ENCODE results near the gene DDX24. TPM values are rescaled to one million over a fixed set of nuclear protein-coding genes. Genes with fewer than 3 reads are reported as not detected.

Gene DDX24
- total RNA-seq, 6 experiments from 2014 or later = 167 to 191 (median 187) TPM

DNA sequence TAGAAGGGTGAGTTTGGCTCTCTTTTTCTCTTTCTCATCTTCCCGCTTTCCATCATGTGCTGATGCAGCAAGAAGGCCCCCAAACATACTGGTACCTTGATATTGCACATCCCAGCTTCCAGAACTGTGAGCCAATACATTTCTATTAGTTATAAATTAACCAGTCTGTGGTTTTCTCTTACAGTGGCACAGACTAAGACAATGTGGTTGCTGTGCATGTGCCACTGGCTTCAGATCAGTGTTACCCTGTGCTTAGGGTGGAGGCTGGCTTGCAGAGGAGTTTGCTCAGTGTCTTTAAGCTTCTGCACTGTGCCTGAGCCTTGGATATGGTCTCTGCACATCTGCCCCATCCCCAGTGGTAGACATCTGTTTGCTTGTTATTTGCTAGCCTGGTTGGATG is 42.9 kb upstream of the DDX24 start:
- no peak for TF ChIP-seq CTCF (IDR thresholded peaks at IDR 0.05)
- Mint-ChIP-seq H3K27ac (no peak overlapping the region), H3K27me3 (ENCODE audit: insufficient read depth) (no peaks in the 10 kb centered on the region; the same call in 1 of the 2 replicates), H3K4me3 (no peak overlapping the region), H3K4me1 (ENCODE audit: low read depth) (peaks cover 26% of the 10 kb centered on the region), H3K9me3 (peaks cover 9% of the 10 kb centered on the region), H3K36me3 (ENCODE audit: low read depth) (peaks cover 20% of the 10 kb centered on the region)
- DNase-seq = no peak

GRCh38 chr14:94123296-94123695 is 42.3 kb upstream of the DDX24 start:
- peaks cover 20% of the 10 kb centered on the region for H3K4me1 Mint-ChIP-seq (ENCODE audit: low read depth)
- no peak overlapping the region for H3K4me3 Mint-ChIP-seq
- H3K36me3 Mint-ChIP-seq (ENCODE audit: low read depth) = peaks cover 20% of the 10 kb centered on the region
- peaks cover 2% of the 10 kb centered on the region for H3K27me3 Mint-ChIP-seq (ENCODE audit: insufficient read depth)
- H3K9me3 Mint-ChIP-seq = peaks cover 9% of the 10 kb centered on the region
- no peak overlapping the region for H3K27ac Mint-ChIP-seq
- no peak for TF ChIP-seq CTCF (IDR thresholded peaks at IDR 0.05)
- no peak for DNase-seq

DNA sequence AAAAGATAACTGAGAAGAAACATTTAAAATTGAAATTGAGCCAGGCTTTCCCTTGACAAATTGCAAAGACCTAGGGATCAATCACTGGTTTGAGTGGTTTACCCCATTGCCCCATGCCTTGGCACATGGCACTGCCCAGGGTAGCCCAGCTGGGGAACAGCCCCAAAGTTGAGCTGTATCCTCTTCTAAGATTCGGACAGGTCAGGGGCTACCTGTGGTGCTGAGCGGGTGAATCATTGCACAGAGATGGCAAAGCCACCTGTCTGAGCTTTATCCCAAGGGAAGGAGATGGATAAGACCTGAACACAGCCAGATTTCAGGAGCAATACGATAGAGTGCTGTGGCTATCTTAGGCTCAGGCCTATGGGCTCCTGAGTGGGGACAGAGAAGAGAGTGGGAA is 41.4 kb upstream of the DDX24 start:
- Mint-ChIP-seq H3K4me1 (ENCODE audit: low read depth) (peaks cover 20% of the 10 kb centered on the region), H3K27ac (no peak overlapping the region), H3K9me3 (peaks cover 9% of the 10 kb centered on the region), H3K36me3 (ENCODE audit: low read depth) (peaks cover 20% of the 10 kb centered on the region), H3K27me3 (ENCODE audit: insufficient read depth) (peaks cover 2% of the 10 kb centered on the region), H3K4me3 (no peak overlapping the region)
- DNase-seq = no peak
- TF ChIP-seq CTCF (IDR thresholded peaks at IDR 0.05) = no peak

GRCh38 chr14:94121485-94121884 is 40.5 kb upstream of the DDX24 start:
- H3K4me3 Mint-ChIP-seq = no peak overlapping the region
- peaks cover 10% of the 10 kb centered on the region; the same call in 1 of the 2 replicates for H3K36me3 Mint-ChIP-seq (ENCODE audit: low read depth)
- DNase-seq = no peak
- peaks cover 9% of the 10 kb centered on the region for H3K9me3 Mint-ChIP-seq
- H3K4me1 Mint-ChIP-seq (ENCODE audit: low read depth) = peaks cover 20% of the 10 kb centered on the region
- peak overlapping the region; percentile 85 for H3K27ac Mint-ChIP-seq
- peaks cover 2% of the 10 kb centered on the region for H3K27me3 Mint-ChIP-seq (ENCODE audit: insufficient read depth)
- no peak for TF ChIP-seq CTCF (IDR thresholded peaks at IDR 0.05)

DNA sequence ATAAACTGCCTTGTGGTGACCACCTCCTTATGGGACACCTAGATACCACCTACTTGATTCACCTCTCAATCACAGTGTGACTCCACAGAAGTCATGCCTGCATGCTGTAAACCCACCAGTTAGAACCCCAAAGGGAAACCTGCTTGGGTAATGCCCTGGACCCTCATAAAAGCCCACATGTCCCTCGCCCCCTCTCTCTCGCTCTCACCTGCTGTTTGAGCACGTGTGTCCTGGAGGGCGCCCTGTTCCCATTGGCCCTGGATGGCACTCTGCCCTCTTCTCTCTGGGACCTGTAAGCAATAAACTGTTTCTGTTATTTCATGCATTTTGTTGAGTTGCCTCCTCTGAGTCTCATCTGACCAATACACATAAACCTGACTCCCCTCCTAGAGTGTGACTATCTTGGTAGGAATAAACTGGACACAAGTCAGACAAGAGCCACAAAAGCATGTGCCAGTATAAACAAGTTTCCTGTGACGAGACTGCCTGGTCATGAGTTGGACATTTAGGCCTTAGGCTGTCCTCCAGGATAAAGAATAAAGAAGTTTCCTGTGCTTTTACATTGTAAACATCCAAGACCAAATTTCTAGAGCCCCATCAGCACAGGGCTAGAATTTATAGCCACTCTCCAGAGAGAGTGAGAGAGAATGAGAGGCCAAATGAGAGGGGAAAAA is 39.8 kb upstream of the DDX24 start:
- Mint-ChIP-seq H3K27ac (peak overlapping the region; percentile 85), H3K4me1 (ENCODE audit: low read depth) (peaks cover 20% of the 10 kb centered on the region), H3K36me3 (ENCODE audit: low read depth) (peaks cover 10% of the 10 kb centered on the region; the same call in 1 of the 2 replicates), H3K27me3 (ENCODE audit: insufficient read depth) (peaks cover 2% of the 10 kb centered on the region), H3K9me3 (peaks cover 9% of the 10 kb centered on the region), H3K4me3 (peak overlapping the region; percentile 23)
- 0 out of 2 replicates have a peak, but pooled peaks have one; percentile 6 for TF ChIP-seq CTCF (IDR thresholded peaks at IDR 0.05)
- DNase-seq = peak; percentile 95
